PFSK-1 (cell line): ENCODE data around the gene RUNX2.

Experiments used
- FOXP2 ChIP-seq: optimal IDR thresholded peaks from 2 replicates; pipeline ENCODE3; 2011; ENCODE audit warnings: borderline replicate concordance, control low read depth, inconsistent platforms; ENCODE audit not compliant: insufficient read depth; ENCODE audit errors: extremely low read length, extremely low read depth
- POLR2AphosphoS5 ChIP-seq: IDR thresholded peaks from 2 replicates; pipeline ENCODE4 v1.6.1; 2012; ENCODE audit warnings: low read depth, mild to moderate bottlenecking, control low read depth, low read length, moderate library complexity
- SIN3A ChIP-seq: IDR thresholded peaks from 2 replicates; pipeline ENCODE4 v1.6.1; 2012; ENCODE audit warnings: mild to moderate bottlenecking, low read length, moderate library complexity, borderline replicate concordance; ENCODE audit not compliant: insufficient read depth
- TF ChIP-seq, protein P1 (sequence below), 2 experiments: IDR thresholded peaks; 2 replicates each; pipeline versions ENCODE4 v1.6.1 to v1.8.0; 2011 to 2012; ENCODE audit warnings: low read depth in 2 of 2, low read length in 2 of 2, control low read depth in 1 of 2, inconsistent platforms in 1 of 2, mild to moderate bottlenecking in 1 of 2, moderate library complexity in 1 of 2; ENCODE audit not compliant: insufficient read depth in 1 of 2

GRCh38 chr6:45470131-45470738, 142.1 kb downstream of the RUNX2 start:
- TF ChIP-seq POLR2AphosphoS5 = no peak
- no peak for TF ChIP-seq SIN3A
- TF ChIP-seq, protein P1, sequence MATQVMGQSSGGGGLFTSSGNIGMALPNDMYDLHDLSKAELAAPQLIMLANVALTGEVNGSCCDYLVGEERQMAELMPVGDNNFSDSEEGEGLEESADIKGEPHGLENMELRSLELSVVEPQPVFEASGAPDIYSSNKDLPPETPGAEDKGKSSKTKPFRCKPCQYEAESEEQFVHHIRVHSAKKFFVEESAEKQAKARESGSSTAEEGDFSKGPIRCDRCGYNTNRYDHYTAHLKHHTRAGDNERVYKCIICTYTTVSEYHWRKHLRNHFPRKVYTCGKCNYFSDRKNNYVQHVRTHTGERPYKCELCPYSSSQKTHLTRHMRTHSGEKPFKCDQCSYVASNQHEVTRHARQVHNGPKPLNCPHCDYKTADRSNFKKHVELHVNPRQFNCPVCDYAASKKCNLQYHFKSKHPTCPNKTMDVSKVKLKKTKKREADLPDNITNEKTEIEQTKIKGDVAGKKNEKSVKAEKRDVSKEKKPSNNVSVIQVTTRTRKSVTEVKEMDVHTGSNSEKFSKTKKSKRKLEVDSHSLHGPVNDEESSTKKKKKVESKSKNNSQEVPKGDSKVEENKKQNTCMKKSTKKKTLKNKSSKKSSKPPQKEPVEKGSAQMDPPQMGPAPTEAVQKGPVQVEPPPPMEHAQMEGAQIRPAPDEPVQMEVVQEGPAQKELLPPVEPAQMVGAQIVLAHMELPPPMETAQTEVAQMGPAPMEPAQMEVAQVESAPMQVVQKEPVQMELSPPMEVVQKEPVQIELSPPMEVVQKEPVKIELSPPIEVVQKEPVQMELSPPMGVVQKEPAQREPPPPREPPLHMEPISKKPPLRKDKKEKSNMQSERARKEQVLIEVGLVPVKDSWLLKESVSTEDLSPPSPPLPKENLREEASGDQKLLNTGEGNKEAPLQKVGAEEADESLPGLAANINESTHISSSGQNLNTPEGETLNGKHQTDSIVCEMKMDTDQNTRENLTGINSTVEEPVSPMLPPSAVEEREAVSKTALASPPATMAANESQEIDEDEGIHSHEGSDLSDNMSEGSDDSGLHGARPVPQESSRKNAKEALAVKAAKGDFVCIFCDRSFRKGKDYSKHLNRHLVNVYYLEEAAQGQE (IDR thresholded peaks at IDR 0.05; ENCODE audit: insufficient read depth in 1 of 2, low read depth in 2 of 2, low read length in 2 of 2) = no peak
- no peak for TF ChIP-seq FOXP2
